Subcutaneous adipose tissue (tissue), 4 donors: ENCODE results near the gene EPC1. TPM values are rescaled to one million over a fixed set of nuclear protein-coding genes. Genes with fewer than 3 reads are reported as not detected.

Source experiments
- CTCF ChIP-seq: fragments of 450-650 bp; IDR thresholded peaks from one replicate; pipeline ENCODE4 v1.5.1; 2016; ENCODE audit warnings: low read depth, mild to moderate bottlenecking, control low read depth, antibody characterized with exemption, moderate library complexity
- total RNA-seq, 4 donors: library from RNA; depleted of rRNA; stranded (reverse); fragments of >200 nt; gene quantifications; one replicate each; pipeline ENCODE4 v1.1.0, GENCODE V29; 2016

EPC1 gene
- total RNA-seq, 4 donors from 2014 or later: 35.2 to 49.9 (median 41.6) TPM

- TF ChIP-seq CTCF: no peak
Measured at GRCh38 chr10:32239769-32240168, 107.2 kb downstream of the EPC1 start.

GRCh38 chr10:32237644-32238345 is 109.2 kb downstream of the EPC1 start:
- no peak for TF ChIP-seq CTCF

GRCh38 chr10:32234471-32234870 is 112.5 kb downstream of the EPC1 start:
- no peak for TF ChIP-seq CTCF

- no peak for TF ChIP-seq CTCF
Measured at GRCh38 chr10:32232378-32232777, 114.6 kb downstream of the EPC1 start.

GRCh38 chr10:32229170-32229569 is 117.8 kb downstream of the EPC1 start:
- TF ChIP-seq CTCF: no peak

- no peak for TF ChIP-seq CTCF
Measured at GRCh38 chr10:32227802-32228201, 119.2 kb downstream of the EPC1 start.

- no peak for TF ChIP-seq CTCF
Measured at GRCh38 chr10:32226624-32227023, 120.3 kb downstream of the EPC1 start.
